VCaP (cell line): Measurements from ENCODE around the gene HBZ.
A peak's percentile ranks its signal among the peaks of the same experiment; 100 is the strongest.
"Not testable (repeated sequence)": the region's sequence is repeated elsewhere in the genome, so short reads cannot be mapped to it uniquely, and the experiment has no call there.

Source experiments
- H3K27ac ChIP-seq: fragments of 450-650 bp; 2 replicates; pipeline ENCODE4 v1.5.1; 2017
- TF ChIP-seq, protein P1 (sequence below): fragments of 450-650 bp; conservative IDR thresholded peaks from 2 replicates; pipeline ENCODE4 v1.5.1; 2017; ENCODE audit warnings: mild to moderate bottlenecking, moderate library complexity

Gene HBZ

DNA sequence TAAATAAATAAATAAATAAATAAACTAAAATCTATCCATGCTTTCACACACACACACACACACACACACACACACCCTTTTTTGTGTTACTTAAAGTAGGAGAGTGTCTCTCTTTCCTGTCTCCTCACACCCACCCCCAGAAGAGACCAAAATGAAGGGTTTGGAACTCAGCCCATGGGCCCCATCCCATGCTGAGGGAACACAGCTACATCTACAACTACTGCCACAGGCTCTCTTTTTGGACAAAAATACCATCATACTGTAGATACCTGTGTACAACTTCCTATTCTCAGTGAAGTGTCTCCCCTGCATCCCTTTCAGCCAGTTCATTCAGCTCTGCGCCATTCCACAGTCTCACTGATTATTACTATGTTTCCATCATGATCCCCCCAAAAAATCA lies 18.3 kb downstream of the HBZ start:
- H3K27ac ChIP-seq = no peak overlapping the region
- TF ChIP-seq, protein P1, sequence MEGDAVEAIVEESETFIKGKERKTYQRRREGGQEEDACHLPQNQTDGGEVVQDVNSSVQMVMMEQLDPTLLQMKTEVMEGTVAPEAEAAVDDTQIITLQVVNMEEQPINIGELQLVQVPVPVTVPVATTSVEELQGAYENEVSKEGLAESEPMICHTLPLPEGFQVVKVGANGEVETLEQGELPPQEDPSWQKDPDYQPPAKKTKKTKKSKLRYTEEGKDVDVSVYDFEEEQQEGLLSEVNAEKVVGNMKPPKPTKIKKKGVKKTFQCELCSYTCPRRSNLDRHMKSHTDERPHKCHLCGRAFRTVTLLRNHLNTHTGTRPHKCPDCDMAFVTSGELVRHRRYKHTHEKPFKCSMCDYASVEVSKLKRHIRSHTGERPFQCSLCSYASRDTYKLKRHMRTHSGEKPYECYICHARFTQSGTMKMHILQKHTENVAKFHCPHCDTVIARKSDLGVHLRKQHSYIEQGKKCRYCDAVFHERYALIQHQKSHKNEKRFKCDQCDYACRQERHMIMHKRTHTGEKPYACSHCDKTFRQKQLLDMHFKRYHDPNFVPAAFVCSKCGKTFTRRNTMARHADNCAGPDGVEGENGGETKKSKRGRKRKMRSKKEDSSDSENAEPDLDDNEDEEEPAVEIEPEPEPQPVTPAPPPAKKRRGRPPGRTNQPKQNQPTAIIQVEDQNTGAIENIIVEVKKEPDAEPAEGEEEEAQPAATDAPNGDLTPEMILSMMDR = no peak

DNA sequence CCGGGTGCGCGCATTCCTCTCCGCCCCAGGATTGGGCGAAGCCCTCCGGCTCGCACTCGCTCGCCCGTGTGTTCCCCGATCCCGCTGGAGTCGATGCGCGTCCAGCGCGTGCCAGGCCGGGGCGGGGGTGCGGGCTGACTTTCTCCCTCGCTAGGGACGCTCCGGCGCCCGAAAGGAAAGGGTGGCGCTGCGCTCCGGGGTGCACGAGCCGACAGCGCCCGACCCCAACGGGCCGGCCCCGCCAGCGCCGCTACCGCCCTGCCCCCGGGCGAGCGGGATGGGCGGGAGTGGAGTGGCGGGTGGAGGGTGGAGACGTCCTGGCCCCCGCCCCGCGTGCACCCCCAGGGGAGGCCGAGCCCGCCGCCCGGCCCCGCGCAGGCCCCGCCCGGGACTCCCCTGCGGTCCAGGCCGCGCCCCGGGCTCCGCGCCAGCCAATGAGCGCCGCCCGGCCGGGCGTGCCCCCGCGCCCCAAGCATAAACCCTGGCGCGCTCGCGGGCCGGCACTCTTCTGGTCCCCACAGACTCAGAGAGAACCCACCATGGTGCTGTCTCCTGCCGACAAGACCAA lies 20.0 kb downstream of the HBZ start, which contains the start of gene HBA2:
Gene HBA2 (plus strand): TSS at position 503 of the 568 bp plus-strand sequence. CDS start 37 bp downstream, at position 540.
- H3K27ac ChIP-seq = not testable (repeated sequence)

DNA sequence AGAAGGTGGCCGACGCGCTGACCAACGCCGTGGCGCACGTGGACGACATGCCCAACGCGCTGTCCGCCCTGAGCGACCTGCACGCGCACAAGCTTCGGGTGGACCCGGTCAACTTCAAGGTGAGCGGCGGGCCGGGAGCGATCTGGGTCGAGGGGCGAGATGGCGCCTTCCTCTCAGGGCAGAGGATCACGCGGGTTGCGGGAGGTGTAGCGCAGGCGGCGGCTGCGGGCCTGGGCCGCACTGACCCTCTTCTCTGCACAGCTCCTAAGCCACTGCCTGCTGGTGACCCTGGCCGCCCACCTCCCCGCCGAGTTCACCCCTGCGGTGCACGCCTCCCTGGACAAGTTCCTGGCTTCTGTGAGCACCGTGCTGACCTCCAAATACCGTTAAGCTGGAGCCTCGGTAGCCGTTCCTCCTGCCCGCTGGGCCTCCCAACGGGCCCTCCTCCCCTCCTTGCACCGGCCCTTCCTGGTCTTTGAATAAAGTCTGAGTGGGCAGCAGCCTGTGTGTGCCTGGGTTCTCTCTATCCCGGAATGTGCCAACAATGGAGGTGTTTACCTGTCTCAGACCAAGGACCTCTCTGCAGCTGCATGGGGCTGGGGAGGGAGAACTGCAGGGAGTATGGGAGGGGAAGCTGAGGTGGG lies 20.9 kb downstream of the HBZ start:
- not testable (repeated sequence) for H3K27ac ChIP-seq

DNA sequence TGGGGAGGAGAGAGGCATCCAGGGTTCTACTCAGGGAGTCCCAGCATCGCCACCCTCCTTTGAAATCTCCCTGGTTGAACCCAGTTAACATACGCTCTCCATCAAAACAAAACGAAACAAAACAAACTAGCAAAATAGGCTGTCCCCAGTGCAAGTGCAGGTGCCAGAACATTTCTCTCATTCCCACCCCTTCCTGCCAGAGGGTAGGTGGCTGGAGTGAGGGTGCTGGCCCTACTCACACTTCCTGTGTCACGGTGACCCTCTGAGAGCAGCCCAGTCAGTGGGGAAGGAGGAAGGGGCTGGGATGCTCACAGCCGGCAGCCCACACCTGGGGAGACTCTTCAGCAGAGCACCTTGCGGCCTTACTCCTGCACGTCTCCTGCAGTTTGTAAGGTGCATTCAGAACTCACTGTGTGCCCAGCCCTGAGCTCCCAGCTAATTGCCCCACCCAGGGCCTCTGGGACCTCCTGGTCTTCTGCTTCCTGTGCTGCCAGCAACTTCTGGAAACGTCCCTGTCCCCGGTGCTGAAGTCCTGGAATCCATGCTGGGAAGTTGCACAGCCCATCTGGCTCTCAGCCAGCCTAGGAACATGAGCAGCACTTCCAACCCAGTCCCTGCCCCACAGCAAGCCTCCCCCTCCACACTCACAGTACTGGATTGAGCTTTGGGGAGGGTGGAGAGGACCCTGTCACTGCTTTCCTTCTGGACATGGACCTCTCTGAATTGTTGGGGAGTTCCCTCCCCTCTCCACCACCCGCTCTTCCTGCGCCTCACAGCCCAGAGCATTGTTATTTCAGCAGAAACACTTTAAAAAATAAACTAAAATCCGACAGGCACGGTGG lies 21.7 kb downstream of the HBZ start:
- peak overlapping the region; percentile 50; the same call in 1 of the 2 replicates for H3K27ac ChIP-seq

DNA sequence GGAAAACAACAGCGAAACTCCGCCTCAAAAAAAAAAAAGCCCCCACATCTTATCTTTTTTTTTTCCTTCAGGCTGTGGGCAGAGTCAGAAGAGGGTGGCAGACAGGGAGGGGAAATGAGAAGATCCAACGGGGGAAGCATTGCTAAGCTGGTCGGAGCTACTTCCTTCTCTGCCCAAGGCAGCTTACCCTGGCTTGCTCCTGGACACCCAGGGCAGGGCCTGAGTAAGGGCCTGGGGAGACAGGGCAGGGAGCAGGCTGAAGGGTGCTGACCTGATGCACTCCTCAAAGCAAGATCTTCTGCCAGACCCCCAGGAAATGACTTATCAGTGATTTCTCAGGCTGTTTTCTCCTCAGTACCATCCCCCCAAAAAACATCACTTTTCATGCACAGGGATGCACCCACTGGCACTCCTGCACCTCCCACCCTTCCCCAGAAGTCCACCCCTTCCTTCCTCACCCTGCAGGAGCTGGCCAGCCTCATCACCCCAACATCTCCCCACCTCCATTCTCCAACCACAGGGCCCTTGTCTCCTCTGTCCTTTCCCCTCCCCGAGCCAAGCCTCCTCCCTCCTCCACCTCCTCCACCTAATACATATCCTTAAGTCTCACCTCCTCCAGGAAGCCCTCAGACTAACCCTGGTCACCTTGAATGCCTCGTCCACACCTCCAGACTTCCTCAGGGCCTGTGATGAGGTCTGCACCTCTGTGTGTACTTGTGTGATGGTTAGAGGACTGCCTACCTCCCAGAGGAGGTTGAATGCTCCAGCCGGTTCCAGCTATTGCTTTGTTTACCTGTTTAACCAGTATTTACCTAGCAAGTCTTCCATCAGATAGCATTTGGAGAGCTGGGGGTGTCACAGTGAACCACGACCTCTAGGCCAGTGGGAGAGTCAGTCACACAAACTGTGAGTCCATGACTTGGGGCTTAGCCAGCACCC lies 22.8 kb downstream of the HBZ start:
- peak overlapping the region; percentile 50 for H3K27ac ChIP-seq
- TF ChIP-seq, protein P1 = no peak

DNA sequence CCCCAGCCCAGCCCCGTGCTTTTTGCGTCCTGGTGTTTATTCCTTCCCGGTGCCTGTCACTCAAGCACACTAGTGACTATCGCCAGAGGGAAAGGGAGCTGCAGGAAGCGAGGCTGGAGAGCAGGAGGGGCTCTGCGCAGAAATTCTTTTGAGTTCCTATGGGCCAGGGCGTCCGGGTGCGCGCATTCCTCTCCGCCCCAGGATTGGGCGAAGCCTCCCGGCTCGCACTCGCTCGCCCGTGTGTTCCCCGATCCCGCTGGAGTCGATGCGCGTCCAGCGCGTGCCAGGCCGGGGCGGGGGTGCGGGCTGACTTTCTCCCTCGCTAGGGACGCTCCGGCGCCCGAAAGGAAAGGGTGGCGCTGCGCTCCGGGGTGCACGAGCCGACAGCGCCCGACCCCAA lies 23.6 kb downstream of the HBZ start:
- peak overlapping the region; percentile 50 for H3K27ac ChIP-seq

DNA sequence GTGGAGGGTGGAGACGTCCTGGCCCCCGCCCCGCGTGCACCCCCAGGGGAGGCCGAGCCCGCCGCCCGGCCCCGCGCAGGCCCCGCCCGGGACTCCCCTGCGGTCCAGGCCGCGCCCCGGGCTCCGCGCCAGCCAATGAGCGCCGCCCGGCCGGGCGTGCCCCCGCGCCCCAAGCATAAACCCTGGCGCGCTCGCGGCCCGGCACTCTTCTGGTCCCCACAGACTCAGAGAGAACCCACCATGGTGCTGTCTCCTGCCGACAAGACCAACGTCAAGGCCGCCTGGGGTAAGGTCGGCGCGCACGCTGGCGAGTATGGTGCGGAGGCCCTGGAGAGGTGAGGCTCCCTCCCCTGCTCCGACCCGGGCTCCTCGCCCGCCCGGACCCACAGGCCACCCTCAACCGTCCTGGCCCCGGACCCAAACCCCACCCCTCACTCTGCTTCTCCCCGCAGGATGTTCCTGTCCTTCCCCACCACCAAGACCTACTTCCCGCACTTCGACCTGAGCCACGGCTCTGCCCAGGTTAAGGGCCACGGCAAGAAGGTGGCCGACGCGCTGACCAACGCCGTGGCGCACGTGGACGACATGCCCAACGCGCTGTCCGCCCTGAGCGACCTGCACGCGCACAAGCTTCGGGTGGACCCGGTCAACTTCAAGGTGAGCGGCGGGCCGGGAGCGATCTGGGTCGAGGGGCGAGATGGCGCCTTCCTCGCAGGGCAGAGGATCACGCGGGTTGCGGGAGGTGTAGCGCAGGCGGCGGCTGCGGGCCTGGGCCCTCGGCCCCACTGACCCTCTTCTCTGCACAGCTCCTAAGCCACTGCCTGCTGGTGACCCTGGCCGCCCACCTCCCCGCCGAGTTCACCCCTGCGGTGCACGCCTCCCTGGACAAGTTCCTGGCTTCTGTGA lies 24.3 kb downstream of the HBZ start, which contains the start of gene HBA1:
Gene HBA1 (plus strand): TSS at position 204 of the 906 bp plus-strand sequence. CDS start 37 bp downstream, at position 241.
- peak within 1 kb of the TSS; percentile 50 for H3K27ac ChIP-seq

DNA sequence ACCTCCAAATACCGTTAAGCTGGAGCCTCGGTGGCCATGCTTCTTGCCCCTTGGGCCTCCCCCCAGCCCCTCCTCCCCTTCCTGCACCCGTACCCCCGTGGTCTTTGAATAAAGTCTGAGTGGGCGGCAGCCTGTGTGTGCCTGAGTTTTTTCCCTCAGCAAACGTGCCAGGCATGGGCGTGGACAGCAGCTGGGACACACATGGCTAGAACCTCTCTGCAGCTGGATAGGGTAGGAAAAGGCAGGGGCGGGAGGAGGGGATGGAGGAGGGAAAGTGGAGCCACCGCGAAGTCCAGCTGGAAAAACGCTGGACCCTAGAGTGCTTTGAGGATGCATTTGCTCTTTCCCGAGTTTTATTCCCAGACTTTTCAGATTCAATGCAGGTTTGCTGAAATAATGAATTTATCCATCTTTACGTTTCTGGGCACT lies 25.0 kb downstream of the HBZ start:
- TF ChIP-seq, protein P1 = no peak
- H3K27ac ChIP-seq = no peak overlapping the region

DNA sequence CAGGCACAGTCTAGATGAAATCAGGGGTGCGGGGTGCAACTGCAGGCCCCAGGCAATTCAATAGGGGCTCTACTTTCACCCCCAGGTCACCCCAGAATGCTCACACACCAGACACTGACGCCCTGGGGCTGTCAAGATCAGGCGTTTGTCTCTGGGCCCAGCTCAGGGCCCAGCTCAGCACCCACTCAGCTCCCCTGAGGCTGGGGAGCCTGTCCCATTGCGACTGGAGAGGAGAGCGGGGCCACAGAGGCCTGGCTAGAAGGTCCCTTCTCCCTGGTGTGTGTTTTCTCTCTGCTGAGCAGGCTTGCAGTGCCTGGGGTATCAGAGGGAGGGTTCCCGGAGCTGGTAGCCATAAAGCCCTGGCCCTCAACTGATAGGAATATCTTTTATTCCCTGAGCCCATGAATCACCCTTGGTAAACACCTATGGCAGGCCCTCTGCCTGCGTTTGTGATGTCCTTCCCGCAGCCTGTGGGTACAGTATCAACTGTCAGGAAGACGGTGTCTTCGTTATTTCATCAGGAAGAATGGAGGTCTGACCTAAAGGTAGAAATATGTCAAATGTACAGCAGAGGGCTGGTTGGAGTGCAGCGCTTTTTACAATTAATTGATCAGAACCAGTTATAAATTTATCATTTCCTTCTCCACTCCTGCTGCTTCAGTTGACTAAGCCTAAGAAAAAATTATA lies 25.7 kb downstream of the HBZ start:
- TF ChIP-seq, protein P1 = no peak
- H3K27ac ChIP-seq = no peak overlapping the region
